ENCODE measurements around the gene RAB1A. TPM values are rescaled to one million over a fixed set of nuclear protein-coding genes. Genes with fewer than 3 reads are reported as not detected.

The RAB1A gene
- total RNA-seq, 1 donor from 2014 or later, result 70.2 TPM

DNA sequence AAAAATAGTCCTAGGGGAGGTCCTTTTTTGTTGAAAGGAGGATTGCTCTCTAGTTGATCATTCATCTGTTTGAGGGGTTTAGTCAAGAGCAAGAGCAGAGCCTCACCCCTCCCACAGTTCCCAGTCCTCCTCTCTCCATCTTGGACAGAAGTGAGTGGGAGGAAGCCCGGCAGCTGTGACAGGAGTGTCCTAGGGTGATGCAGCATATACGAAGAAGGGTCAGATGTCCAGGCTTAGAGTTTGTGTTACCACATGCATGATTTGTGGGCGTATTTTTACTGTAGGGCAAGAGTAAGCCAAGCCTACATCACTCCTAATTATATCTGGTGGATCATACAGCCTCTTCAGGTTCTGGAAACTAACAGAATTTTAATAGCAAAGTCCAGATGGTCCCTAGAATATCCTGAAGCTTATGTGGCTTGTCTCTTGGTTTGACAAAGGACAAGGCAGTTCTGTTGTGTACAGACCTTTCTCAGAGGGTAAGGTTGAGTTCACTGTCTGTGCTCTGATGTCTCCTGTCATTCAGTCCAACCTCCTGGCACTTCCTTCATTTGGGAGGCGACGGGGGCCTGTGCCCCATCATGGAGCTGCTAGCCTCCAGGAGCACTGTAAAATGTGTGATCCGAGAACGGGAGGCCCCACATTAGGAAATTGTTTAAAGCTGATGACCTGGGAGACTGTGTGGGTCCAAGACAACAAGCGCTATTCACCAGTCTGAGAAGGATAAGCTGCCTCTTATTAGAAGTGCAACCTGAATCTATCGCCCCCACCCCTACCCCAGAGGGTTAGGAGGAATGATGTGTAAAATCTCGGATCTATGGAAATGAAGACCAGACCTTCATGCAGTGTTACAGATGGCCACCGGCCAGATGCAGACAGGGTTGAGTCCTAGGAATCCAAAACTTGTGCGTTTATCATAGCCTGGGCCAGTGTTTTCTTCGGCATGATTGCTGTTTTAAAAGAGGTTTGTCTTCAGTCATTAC, 66.8 kb downstream of the RAB1A start:
- intact Hi-C loops (cut with micrococcal nuclease), result no loop called here

- intact Hi-C loops (cut with micrococcal nuclease), result no loop called here
These were observed 68.0 kb downstream of the RAB1A start for GRCh38 chr2:65061910-65062339.

DNA sequence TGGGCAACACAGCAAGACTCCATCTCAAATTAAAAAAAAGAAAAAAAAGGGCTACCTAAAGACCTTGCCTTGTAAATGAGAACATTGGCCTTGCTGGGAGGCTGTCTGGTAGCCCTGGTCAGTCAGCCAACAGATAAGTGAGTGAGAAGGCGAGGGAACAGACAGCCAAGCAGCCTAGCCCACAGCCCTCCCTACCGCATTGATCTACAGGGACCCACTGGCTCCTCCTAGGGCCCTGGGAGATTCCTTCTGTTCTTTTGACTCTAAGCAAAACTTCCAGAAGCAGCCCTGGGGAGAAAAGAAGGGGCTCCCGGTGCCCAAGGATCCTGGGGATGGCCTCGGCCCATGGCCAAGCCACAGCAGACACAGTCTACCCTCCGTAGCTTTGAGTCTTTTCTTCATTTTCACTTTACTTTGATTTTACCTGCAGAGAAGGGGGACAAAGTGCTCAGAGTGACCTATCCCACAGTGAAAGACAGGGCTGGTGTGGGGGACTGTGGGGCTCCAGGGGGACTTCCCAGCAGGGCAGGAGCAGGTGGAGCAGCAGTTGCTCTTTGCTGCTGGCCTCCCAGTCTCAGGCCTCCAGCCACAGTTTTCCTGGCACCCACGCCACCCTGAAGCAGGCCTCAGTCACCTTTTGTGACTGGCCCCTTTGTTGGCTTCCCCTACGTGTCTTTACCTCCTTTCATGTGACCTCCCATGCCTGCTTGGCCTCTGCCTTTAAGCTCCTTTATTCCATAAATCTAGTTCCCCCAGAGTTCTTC, 68.6 kb downstream of the RAB1A start:
- intact Hi-C loops (cut with micrococcal nuclease), result no loop called here

DNA sequence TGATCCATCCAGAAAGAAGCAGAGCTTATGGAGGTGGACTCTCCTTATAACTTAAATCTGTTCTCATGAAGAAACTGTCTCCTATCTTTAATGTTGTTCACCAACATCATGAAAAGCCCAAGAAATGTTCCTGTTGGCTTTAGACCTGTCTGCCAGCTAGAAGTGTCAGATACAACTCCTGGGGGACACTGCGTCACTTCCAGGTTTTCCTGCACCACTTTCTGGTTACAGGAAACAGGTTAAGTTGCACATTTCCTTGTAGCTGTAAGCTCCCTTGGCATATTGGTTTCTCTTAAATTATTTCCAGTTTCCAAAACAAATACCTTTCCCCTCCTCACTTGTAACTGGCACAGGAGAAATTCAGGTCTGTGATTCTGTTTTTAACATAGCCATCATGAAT, 70.8 kb downstream of the RAB1A start:
- intact Hi-C loops (cut with micrococcal nuclease), result loop anchor here (5.0 to 10.0 kb wide), 6 partner anchors 292 to 1474 kb away; partner anchors contain the start of genes MDH1, PELI1, SERTAD2 and UGP2

DNA sequence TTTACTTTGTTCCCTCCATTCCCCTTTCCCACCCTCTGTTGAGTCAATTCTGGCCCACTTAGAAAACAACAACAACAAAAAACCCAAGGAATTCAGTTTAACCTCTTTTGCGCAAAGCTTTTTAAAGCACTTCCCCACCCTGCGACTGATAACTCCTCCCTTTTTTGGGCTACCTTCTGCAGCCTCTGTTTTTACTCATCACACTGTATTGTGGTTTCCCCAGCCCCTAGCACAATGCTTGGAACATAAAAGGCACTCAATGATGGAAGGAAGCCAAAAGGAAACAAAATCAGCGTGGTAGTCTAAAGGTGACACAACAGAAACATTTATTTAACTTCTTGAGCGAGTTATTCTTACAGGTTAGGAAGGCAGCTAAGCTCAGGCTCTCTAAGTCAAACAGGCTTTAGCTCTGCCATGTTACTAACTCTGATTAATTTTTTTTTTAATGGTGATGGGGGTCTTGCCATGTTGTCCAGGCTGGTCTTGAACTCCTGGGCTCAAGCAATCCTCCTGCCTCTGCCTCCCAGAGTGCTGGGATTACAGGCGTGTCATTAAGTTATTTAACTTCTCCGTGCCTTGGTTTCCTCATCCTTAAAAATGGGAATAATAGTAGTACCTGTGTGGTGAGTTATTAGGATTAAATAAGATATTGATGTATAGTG, 72.4 kb downstream of the RAB1A start:
- intact Hi-C loops (cut with micrococcal nuclease), result loop anchor here (1.0 to 10.0 kb wide), 8 partner anchors 140 to 1473 kb away; partner anchors contain the start of genes MDH1, PELI1, SERTAD2 and UGP2

DNA sequence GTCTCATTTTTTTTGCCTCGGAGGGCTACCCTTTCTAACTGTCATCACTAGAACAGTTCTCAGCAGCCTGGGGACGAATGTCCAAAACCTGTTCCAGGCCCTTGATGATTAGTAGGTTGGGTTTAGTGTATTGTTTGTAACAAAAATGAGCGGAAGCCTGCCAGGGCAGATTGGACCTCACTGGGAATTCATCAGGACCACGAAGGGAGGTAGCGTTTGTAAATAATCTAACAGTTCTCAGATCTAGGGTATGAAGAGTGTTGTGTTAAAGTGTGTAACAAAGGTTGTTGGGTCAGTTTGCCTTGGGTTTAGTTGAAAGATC, 72.9 kb downstream of the RAB1A start:
- intact Hi-C loops (cut with micrococcal nuclease), result loop anchor here (1.0 to 10.0 kb wide), 8 partner anchors 140 to 1472 kb away; partner anchors contain the start of genes MDH1, PELI1, SERTAD2 and UGP2

DNA sequence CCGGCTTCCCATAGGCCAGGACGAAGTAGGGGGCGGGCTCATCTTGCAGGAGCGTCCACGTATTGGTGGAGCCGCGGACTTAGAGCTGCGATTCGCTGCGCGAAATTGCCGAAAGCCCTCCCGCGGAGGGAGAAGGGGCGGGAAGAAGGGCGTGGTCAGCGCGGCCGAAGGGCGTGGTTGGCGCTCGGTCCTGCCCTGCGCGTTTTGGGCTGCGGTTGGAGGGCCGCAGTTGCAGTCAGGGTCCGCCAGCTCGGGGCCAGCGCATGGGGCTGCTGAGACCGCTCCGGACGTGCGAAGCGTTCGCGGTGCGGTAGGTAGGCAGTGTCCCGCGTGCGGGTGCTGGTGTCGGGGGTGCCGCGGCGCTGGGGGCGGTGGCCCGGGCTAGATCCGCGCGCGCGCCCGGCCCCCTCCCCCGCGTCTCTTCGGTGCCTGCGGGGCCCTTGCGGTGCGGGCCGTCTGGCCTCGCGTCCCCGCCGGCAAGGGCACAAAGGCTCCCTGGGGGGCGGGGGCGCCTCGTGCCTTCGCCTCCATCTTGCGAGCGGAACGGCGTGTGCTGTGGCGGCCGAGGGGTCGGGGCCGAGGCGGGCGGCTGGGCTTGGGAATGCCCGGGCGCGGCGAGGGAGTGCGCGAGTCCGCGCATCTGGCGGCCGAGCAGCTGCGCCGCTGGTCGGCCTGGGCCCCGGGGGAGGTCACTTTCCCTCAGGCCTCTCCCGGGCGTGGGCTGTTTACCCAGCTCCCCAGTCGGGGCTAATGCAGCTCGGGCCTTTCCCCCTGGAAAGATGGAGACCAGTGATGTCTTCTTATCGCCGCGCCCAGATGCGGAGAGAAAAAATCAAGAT, 73.5 kb downstream of the RAB1A start, which contains the start of gene CEP68:
CEP68 (plus strand) TSS at position 202 of the 839 bp plus-strand sequence. CDS start 13,029 bp downstream, outside the sequence.
- intact Hi-C loops (cut with micrococcal nuclease), result loop anchor here (1.0 to 10.0 kb wide), 12 partner anchors 67 to 1472 kb away; partner anchors contain the start of genes ACTR2, MDH1, PELI1 and RAB1A

DNA sequence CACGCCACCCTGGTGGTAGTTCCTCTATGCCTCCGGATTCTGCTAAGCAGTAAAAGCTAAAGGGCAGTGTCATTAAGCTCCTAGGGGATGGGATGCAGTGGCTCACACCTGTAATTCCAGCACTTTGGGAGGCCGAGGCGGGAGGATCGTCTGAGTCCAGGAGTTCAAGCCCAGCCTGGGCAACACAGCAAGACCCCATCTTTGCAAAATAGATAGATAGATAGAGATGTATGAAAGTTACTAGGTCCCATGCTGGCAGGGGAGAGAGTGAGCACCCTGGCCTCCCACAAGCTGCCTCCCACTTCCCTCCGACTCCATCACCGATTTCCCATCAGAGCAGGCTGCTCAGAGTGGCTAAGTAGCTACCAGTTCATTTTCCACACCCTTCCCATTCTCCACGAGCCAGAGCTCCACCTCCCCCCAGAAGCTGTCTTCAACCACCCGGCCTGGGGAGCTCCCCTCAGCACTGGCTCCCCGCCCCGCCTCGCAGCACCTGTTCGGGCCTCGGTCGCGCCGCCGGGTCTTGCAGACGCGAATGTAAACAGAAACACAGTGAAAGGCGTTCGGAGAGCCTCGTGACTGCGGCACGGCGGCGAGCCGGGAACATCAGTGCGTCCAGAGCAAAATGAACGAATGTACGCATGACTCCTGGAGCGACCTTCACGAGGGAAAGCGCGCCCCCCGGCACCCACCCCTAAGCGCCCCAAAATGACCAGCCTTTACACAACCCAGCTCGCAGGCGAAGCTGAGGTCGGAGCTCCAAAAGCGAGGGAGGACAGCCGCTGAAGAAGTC, 74.3 kb downstream of the RAB1A start:
- intact Hi-C loops (cut with micrococcal nuclease), result loop anchor here (1.0 to 10.0 kb wide), 11 partner anchors 66 to 1471 kb away; partner anchors contain the start of genes ACTR2, MDH1, PELI1 and RAB1A

- intact Hi-C loops (cut with micrococcal nuclease), result loop anchor here (5.0 to 10.0 kb wide), 6 partner anchors 288 to 1470 kb away; partner anchors contain the start of genes MDH1, PELI1, SERTAD2 and UGP2
These were observed 75.0 kb downstream of the RAB1A start for GRCh38 chr2:65054749-65055421.

DNA sequence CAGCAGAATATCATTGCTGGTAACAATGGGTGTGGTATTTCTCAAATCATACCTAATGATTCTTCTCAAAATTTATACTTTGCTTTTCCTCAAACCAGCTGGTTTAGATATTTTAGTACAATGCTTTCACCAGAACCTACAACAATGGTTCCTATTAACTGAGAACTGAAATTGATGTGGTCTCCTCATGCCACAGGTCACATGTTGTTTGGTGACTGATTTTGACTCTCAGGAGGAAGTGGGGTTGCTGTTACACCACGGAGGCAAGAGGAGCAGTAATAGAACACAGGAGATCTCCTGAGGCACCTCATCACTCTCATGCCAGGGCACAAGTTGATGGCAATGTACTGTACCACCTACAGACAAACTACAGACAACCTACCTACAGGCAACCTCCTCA, 76.7 kb downstream of the RAB1A start:
- intact Hi-C loops (cut with micrococcal nuclease), result loop anchor here (1.0 to 10.0 kb wide), 2 partner anchors 529 to 1468 kb away; partner anchors contain the start of genes AFTPH, MDH1 and WDPCP

- intact Hi-C loops (cut with micrococcal nuclease), result loop anchor here (10.0 kb wide), 1 partner anchor 1466 kb away; the partner anchor contains the start of genes MDH1 and WDPCP
These were observed 79.0 kb downstream of the RAB1A start for GRCh38 chr2:65050931-65051330.

DNA sequence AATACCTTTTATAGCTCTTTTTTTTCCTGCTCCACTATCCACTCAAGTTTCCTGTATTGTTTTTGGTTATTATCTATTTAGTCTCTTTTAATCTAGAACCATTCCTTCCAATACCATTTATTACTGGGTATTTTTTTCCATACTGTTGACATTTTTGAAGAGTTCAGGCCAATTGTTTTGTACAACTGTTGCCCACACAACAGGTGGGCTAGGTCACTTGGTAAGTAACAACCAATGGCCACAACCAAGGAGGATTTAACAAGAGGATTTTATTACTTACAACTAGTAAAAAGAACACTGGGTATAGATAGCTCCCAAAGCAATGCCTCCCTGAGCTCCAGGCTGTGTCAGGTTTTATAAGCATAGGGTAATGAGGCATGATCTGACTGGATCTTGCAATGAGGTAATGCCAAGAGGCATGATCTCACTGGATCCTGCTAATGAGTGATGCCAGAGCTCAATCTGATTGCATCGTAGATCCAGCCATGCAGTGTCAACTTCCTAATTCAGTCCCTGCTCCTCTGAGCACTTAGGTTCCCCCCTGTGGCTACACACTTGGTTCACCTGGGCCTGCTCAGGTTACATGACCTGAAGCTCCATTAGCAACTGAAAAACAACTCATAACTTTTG, 80.8 kb downstream of the RAB1A start:
- intact Hi-C loops (cut with micrococcal nuclease), result no loop called here

GRCh38 chr2:65046633-65047407, 83.1 kb downstream of the RAB1A start:
- intact Hi-C loops (cut with micrococcal nuclease), result no loop called here

GRCh38 chr2:65045651-65046050, 84.3 kb downstream of the RAB1A start:
- intact Hi-C loops (cut with micrococcal nuclease), result no loop called here

GRCh38 chr2:65044097-65044735, 85.7 kb downstream of the RAB1A start:
- intact Hi-C loops (cut with micrococcal nuclease), result no loop called here

- intact Hi-C loops (cut with micrococcal nuclease), result no loop called here
These were observed 86.9 kb downstream of the RAB1A start for GRCh38 chr2:65043001-65043400.
